Dermis blood vessel endothelial cell (primary cell): Measurements from ENCODE around the gene PHF14. TPM values are rescaled to one million over a fixed set of nuclear protein-coding genes. Genes with fewer than 3 reads are reported as not detected.

ENCODE experiments used
- DNase-seq: peaks from one replicate; pipeline ENCODE4 v3.0.0; 2010
- total RNA-seq: library from RNA; depleted of rRNA; stranded (reverse); fragments of >200 nt; gene quantifications from 2 replicates; pipeline ENCODE4 v1.2.3, GENCODE V29; 2014

PHF14 gene
- total RNA-seq, 1 donor from 2014 or later = 45.8 TPM

DNA sequence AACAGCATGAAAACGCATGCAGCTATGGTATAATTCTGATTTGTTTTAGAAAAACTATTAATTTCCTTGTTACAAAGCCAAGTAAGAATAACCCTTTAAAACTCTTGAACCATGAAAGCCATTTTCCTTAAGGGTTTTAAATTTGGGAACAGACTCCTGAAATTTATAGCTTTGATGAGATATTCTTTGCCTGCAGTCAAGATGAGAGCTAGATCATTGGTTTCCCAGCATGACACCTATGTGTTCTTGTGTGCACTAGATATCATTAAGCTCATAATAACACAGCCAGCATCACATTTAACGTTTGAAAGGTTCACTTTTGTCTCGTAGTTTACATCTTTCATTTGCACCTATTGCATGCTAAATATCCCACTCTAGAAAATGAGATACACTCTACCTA lies 202.2 kb downstream of the PHF14 start:
- DNase-seq = no peak

DNA sequence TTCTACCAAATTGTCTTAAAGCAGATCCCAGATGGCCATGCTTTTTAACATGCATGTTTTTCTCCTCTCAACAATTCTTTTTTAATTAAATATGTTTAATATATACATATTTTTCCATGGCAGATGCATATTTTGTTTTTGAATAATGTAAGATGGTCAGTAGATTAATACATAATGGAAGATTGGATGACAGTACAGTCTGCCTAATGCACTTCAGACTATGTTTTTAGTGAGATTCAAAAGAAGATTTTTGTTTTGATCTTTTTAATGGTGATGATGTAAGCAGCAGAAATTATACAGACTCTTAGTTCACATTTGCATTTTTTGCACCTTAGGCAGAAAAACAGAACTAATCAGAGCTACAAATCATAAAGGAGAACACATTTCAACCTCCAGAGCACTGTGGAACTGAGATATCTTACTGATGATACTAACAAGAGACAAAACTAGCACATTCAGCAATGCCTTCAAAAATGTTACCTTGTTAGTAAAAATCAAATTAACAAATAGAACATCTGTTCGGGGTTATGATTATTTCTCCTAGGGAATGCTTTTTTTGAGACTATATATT lies 203.4 kb downstream of the PHF14 start:
- DNase-seq = no peak

DNA sequence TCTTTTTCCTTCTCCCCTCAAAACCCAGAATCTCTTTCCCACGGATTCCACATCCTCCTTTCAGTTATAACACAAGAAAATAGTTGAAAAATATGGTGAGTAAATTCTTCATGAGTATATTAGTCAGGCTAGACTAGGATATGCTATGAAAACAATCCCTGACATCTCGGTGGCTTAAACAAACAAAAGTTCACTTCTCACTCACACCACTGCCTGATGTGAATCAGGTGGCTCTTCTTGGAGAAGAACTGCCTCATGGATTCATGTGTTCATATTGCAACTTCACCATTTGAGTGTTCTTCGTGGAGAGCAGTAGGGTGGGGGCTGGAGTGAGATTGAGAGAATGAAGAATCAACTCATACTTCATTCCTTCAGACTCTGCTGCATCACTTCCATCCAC lies 204.1 kb downstream of the PHF14 start:
- DNase-seq = no peak

GRCh38 chr7:11181590-11181989 lies 207.9 kb downstream of the PHF14 start:
- no peak for DNase-seq

DNA sequence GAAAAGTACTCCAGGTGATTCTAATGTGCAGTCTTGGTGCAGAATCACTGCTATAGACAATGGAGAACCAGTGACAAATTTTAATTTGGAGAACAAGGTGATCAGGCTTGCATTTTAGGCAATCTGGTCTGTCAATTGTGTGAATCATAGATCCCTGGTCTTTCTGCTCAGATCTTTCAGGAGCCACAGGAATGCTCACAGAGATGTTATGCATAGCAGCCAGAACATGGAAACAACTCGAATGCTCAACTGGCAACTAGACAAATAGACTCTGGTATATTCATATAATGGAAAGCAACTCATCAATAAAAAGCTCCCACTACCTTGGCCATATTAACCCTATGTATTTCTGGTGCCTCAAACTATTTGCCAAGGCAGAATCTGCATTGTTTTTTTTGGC lies 209.1 kb downstream of the PHF14 start:
- DNase-seq = no peak

DNA sequence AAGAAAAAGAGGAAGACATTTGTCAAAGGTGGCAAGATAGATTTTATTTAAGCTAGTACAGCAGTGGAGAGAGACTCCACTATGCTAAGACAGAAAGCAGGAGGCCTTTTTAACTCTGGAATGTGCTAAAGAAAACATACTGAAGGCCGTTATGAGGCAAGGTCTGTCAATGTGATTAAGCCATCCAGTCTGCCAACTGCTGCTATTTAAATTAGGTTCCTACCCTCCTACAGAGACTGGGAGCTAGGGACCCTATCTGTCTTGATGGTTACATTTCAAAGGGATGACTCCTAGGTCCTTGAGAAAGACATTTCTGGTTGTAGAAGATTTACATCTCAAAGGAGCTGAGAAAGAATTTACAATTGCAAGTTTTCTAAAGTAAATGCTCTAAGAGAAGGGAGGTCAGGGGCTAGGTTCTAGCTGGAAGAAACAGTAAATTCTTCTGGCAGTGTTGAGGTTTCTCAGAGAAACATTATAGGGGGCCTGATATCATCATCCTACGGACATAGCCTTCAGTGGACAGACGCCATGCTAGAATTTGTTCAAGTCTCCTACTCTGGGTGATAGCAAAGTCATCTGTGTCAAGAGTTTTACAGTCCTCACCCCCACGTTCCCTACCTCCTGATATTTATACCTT lies 211.6 kb downstream of the PHF14 start:
- no peak for DNase-seq

DNA sequence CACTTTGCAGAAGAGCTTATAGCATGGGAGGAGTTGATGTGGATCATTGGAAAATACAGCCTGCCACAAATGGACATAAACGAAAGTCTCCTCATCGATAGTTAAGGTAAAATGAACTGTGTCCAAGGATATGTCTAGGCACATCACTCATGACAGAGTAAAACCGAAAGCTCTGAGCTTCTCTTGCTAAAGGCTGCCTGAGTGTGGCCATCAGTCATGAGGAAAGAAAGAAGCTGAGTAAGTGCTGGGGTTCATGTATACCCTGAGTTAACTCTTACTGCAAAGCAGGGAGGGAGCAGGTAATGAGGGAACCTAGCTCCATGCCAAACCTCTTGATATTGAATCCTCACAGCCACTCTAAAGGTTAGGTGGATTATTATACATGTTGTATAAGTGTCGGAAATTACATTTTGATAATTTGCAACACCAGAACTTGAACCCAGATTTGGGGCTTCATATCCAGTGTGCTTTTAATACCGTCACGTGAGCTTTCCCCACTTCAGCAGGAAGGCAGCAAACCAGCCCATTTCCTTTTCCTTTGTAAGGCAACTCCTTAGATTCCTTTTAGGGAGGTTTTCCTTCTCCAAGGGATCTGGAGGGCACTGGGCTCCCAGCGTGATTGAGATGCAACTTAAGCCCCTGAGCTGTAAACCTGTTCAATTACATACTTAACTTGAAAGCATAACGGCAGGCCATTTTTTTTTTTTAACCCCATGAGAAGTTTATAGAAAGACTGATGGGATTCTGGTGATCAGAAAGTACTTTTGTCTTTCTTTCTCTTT lies 215.0 kb downstream of the PHF14 start:
- no peak for DNase-seq

GRCh38 chr7:11191081-11191480 lies 217.4 kb downstream of the PHF14 start:
- DNase-seq = no peak

GRCh38 chr7:11191574-11192220 lies 218.0 kb downstream of the PHF14 start:
- no peak for DNase-seq

- no peak for DNase-seq
Observed at GRCh38 chr7:11192506-11192905, 218.8 kb downstream of the PHF14 start.

DNA sequence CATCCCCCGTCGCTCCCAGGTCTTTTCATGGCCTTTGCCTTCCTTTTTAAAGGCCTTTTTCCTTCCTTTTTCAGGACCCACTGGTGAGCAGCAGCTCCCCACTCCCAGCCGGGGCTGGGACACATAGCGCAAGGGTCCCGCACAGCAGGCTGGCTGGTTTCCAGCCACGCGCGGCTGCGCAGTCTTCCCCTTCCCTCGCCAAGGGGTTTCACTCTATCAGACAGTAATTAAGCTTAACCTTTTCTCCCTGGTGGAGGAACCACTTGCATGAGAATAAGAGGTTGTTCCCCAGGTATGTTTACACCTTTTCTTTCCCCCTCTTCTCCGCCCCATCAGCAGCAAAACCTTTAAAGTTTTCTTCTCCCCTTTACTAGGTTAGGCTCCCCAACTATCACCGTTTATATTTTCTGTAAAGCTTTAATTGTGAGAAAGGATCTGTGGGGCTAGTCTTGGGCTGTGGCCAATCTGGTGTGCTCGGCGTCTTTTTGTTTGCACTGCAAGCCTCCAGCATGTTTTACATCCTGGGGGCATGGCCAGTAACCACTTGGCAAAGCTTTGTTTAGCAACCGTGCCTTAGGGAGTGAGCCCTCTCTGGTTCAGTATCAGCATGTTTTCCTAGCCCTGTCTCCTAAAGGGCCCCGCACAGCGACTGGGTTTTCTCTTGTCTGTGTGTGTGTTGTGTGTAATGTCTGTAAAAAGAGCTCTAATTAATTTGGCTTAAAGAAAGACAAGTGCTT lies 219.6 kb downstream of the PHF14 start:
- DNase-seq = no peak

GRCh38 chr7:11193888-11194287 lies 220.2 kb downstream of the PHF14 start:
- no peak for DNase-seq

GRCh38 chr7:11194492-11194891 lies 220.8 kb downstream of the PHF14 start:
- no peak for DNase-seq

DNA sequence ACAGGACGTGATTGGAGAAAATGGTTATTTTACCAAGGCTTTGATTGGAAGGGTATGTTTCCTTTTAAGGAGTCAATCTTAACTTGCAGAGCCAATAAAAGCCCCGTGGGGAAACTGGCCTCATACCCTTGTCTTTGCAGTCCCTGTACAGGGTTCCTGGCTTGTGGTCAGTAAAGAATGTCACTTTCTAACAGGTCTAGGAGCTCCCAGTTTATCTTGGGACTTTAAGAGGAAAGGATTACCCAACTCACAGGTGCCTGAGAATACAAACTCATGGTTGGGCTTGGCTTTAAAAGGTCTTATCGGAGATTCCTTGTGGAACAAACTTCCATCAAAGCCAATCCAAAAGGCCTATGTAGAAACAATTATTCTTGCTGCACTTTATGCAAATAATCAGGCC lies 221.8 kb downstream of the PHF14 start:
- no peak for DNase-seq

DNA sequence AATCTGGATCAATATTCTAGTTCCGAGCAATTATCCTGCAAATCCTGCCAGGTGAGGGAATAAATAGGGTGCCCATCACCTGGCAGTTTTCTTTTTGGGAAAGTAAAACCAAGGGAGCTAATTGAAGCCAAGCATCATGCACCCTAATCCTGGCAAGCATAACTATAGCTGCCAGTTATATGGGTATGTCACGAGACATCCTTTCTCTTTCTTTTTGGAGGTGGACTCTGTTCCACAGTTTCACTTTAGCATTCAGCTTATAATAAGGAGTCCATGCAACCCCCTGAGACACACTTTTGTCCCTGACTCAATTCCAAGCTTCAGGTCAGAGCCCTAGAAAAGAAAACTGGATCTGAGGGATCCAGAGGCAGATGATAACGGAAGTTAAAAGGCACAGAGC lies 222.5 kb downstream of the PHF14 start:
- no peak for DNase-seq

DNA sequence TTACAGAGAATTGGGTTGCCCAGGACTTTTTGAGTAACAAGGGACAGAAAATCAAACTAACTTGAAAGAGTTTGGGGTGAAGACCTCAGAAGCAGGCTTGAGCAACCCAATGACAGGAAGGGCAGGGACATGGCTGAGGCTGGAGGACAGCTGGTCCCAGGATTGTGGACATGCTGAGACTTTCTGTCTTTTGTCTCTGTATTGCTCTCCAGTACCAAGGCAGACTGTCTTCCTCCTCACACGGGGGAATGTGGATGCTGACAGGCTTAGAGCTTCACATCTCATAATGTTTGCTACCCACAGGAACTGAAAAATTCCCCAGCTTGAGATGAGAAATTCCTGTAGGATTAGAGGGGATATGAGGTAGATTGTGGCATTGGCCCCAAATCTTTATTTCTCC lies 229.6 kb downstream of the PHF14 start:
- no peak for DNase-seq

DNA sequence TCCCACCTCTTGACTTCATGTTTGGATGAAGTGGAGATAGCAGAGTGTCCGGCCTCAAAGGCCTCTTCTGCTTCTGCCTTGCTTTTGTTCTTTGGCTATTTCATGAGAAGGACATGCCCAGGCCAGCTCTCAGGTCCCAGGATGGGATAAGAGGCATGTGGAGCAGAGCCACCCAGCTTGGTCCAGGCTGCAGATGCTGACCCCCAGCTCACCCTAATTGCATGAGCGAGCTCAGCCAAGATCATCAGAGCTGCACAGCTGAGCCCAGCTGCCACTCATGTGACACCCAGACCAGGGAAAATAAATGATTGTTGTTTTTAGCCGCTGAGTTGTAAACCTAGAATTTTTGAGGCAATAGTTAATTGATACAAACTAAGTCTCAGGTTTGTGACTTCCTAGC lies 230.0 kb downstream of the PHF14 start:
- DNase-seq = no peak

GRCh38 chr7:11206177-11206899 lies 232.7 kb downstream of the PHF14 start:
- no peak for DNase-seq

DNA sequence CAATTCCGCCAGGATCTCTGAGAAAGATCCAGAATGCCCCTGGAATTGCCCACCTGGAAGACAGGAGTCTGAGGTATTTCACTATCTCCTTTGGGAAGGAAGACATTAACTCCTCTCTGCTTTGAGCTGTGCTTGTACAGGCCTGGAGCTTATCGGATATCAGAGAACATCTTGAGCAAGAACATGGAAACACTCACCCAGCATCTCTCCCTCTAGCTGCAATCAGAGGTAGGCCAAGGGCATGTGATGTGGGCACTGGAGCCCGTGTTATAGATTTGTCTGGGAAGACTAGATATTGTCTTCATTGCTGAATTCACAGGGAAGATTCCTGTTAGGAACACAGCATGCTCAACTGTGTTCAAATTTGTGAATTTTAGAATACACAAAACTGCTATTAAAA lies 233.9 kb downstream of the PHF14 start:
- DNase-seq = no peak

DNA sequence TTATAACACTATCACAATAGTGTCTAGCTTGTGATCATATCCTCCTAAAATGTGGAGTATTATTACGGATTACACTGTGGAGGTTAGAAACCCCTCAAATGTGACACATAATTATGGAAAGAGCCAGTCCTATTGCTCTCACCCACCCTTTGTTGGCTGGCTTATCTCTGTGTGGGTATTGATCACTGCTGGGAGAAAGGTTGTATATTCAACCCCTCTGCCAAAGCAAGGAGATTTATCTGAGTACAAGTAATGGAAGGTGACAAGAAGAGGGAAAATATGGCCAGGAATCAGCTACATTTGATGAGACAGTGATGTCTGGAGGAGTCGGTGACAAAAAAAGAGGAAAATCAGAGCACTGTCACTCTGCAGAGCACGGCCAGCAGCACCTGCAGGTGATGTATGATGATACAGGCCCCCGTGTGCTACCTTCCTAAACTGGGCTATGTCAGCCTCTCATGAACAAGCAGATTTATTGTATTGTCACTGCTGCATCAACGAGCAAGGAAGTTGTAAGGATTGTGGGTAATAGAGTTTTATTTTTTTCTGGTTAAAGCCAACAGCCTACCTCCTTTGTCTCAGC lies 235.3 kb downstream of the PHF14 start:
- DNase-seq = no peak

DNA sequence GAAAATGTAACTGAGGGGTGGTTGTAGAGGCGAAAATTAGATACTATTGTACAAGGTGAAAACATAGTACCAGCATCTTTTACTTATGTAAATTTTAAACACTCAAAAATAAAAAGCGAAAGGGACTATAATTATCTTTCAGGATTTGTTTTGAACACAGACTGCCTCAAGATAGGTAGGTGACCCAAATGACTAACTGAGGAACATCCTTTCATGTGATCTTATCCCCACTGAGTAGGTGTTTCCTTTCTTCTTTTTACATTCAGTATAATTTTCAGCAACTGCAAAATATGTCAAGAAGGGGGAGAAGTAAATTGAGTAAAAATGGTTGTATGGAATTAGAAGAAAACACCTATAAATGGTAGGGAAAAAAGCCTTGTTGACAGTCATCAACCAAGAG lies 236.7 kb downstream of the PHF14 start:
- no peak for DNase-seq
